GM18511 (cell line): ENCODE data around the gene TCF7L1.

ENCODE experiments used
- ATAC-seq: cut with Tn5 transposase; IDR thresholded peaks from one replicate; pipeline ENCODE4 v1.9.1; 2021; ENCODE audit warnings: mild to moderate bottlenecking, moderate library complexity; ENCODE audit not compliant: unreplicated experiment

Gene TCF7L1

DNA sequence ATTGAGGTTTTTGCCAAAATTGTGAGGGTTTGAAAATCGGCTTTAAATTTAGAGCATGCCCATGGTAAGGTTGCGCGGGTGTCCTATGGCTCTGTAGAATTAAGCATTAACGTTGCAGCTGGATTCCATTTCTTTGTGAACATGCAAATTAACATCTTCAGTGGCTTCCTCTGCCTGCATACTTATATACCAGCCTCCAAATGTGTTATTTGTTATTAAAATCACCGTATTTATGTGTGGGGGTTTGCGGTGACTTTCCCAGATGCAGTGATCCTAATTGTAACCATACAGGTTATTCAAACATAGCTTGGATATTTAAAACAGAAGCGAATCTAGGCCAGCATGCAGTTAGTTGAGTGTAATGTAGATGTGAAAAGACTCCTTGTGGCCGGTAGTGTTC, 114.4 kb downstream of the TCF7L1 start:
- ATAC-seq, result no peak

DNA sequence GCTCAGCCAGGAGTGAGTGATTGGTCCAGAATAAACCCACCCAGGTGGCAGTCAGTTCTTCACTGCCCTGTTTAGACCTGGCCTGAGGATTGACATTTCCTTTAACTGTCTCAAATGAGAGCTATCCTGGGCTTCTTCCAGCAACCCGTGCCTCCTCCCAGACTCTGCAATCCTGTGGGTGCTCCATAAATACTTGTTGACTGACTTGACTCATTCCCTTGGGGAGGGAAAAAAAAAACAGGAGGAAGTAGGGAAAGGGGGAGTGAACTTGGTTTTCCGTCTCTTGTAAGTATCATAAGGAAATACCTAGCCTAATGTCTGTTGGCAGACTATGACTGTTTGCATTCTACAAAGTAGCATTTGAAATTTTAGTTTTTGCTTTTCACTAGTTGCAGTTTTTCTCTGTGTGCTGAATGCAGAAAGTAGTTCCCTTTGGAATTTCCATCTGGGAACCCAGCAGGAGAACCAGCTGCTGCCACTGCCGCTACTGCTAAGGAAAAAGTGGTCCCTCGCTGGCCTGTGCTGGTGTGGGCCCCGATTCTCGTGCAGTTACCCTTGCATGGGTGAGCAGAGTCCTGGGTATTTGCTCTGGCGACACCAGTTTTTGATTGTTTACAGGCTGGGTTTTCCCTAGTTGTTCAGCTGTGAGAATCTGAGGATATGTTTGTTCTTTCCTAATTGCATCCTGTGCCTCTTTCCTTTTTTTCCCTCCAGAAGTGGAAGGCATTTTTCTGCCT, 115.7 kb downstream of the TCF7L1 start:
- no peak for ATAC-seq

DNA sequence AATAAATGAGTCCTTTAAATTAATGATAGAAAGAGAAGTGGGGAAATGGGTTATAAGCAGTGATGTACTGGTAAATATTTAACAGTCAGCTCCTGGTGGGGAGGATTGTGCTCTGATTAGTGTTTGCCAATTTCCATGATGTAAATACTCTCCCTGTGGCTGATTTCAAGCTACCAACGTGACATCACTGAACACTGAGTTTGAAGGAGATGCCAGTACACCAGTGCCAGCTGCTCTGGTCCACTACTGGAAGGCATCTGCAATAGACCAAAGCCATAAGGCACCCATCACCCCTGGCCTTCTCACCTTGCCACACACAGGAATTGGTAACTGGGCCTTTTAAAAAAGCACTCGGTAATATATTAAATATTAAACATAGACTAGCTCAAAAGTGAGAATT, 116.9 kb downstream of the TCF7L1 start:
- ATAC-seq, result no peak

DNA sequence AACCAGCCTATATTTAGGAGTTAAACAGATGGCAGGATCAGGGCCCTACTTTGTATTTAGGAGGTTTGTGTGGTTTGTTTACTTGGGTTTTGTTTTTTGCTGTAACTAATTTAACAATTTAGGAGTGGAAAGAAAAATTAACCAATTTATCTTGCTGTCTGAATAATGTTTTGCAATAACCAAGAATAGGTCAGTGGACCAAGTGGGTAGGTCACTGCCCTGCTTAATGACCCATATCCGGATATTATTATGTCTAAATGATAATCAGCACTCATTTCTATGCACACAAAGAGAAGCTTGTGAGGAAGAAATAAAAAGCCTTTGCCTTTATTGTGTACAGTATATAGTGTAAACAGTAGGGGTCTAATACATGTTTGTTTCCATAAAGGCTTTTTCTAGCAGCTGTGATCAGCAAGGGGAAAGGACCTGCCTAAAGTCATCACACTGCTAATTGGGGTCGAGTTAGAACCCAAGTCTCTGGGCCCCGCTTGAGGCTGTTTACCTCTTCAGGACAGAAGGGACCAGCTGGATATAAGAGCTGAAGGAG, 118.0 kb downstream of the TCF7L1 start:
- ATAC-seq, result no peak

DNA sequence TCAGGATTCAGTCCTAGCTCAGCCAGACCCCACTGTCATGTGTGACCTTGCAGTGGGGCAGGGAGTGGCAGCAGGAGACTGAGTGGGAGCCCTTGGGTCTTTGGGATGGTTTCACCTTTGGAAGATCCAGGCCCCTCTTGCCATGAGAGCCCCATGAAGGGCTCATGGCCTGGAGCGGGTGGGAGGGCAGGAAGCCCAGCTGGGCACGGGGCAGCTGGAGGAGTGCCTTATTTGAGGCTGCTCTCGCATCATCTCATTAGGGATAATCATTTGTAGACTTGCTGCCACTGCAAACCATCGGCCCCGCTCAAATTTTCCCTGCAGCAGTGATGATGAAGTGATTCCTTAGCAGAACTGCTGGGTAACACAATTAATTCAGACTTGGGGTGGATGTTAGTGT, 120.7 kb downstream of the TCF7L1 start:
- ATAC-seq, result no peak

DNA sequence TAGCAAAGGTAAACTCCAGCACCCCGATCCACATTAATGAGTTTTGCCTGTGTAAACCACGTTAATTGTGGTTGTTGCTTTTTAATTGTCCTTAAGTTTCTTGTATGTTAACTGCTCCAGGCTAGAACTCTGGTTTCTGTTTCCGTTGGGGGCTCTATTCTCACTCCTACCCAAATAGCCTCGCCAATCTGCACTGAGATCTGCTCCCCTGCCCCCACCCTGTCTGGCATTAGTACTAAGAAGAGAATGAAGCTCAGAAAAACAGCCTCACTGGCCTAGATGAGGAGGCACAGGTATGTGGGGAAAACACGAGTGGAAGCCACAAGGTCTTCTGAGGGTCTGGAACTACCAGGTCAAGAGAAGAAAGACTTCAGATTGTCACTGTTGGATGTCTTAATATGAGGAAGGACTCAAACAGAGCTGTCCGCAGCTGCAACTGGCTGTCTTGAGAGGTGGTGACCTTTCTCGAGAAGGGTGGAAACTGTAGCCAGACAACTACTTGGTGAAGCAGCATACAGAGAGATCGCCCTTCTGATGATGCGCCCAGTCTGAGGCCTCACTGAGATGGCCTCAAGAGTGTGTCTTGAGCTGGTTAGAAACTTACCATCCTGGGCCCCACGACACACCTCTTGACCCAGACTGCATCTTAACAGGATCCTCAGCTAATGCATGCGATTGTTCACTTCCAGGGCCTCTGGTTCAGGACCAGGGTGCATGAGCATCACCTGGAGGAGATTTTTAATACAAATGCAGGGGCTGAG, 121.5 kb downstream of the TCF7L1 start:
- ATAC-seq, result no peak

DNA sequence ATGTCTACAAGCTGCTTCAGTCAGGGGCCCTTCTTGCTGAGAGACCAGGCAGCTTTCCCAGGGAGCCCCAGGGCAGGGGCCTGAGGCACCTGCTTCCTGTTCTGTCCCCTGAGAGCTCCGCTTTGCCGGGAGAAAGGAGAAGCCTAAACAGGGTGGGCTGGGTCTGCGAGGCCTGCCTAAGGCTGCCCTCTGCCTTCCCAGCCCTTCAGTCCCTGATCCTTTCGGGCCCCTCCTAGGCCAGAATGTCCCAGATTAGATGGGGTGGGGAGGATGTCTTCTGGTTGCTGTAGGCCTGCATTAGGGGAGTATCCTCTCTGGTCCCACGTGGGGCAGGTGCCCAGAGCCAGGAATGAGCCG, 122.2 kb downstream of the TCF7L1 start:
- no peak for ATAC-seq

DNA sequence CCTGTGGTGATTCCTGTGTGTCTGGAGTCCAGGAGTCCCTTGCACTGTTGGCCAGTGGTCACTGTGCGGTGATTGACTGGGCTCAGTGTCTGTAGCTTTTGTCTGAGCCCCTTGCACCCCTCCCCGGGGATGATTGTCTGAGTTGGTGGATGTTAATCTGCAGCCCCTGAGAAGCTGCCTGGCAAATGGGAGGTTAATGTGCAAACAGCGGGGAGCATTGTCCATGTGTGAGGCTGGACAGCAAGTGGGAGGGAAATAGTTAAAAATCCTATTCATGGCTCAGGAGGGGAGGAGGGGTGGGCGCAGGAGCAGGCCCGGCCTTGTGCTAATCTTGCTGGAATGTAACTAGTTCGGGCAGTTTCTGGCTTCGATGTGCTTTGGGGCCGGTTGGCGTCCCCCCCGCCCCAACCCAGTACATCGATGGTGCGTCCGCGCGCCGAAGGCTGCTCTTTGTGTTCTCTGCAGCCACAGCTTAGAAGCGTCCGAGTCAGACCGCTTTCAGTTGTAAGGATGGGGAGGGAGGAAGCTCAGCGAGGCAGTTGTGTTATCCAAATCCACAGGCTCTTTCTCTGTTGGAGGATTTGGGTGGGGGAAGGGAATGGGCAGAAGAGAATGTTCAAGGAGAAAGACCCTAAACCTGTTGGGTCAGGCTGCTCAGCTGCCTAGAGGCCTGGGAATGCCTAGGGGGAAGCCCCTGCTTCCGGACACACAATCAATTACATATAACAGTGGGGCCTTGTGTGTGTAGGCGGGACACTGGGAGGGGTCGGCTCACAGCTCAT, 122.8 kb downstream of the TCF7L1 start:
- no peak for ATAC-seq

DNA sequence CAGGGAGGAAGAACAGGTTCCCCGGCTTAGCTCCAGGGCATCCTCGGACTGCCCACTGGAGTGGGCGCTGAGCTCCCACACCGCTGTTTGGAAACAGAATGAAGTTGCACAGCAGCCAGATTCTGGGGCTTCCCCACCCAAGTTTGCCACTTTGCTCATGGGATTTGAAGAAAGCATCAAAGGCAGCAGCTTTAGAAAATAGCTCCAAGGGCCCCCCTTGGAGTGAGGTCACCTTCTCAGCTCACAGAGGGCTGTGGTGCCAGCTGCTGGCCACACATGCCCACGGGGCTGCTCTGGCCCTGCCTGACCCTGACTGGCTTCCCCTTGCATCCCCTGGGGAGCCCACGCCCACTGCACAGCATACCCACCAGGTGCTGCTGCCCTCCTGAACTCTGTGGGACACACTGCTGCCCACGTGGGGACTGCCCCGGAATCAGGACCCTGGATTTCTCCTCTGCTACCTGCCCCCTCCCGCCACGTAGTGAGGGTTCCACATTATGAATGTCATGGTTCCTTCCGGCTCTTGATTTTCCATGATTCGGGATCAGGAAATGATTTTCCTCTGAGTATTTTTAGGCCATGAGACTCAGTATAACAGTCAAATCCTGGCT, 124.3 kb downstream of the TCF7L1 start:
- no peak for ATAC-seq

DNA sequence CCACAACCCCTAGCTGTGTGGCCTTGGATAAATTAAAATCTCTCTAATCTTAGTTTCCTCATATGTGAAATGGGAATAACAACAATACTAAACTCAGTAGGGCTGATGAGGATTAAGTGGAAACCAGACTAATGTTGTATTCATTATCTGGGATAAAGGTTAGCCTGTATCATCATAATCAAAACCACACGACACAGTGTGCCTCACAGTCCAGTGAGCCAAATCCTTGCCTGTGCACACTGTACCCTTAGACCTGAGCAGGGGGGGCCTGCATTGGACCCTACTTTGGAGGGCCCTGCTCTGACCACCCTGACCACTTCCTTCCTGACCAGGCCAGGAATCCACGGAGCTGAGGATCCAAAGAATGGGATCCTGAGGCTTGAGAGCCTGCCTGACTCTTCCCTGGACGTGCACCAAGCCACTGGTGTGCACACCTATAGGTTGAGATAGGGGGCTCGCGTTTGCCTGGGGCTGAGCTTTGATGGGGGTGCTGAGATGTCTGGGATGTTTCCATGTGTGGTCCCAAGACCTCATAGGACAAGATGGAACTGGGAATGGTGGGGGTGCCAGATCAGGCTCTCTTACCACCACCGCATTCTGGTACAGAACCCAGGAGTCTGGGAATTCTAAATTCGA, 124.9 kb downstream of the TCF7L1 start:
- ATAC-seq, result no peak

DNA sequence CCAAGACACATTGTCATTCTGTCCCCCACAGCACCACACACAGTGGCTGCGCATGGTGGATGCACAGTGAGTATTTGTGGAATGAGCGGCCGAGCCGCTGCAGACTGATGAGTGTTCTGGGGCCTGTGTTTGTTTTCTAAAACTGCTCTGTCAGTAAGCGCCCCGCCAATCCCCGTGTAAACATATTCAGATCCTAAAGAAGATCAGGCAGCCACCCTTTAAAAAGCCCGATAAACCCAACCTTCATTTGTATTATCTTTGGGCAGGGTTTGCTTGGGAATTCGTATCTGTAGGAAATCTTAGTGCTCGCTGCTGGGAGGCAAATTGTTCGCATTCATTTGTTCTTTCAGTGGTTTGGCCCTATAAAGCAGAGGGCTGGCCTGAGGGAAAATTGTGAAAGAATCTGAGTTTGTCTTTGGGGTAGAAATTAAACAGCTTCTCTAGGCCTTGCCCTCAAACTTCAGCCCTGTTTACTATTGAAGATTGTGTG, 126.0 kb downstream of the TCF7L1 start:
- no peak for ATAC-seq

DNA sequence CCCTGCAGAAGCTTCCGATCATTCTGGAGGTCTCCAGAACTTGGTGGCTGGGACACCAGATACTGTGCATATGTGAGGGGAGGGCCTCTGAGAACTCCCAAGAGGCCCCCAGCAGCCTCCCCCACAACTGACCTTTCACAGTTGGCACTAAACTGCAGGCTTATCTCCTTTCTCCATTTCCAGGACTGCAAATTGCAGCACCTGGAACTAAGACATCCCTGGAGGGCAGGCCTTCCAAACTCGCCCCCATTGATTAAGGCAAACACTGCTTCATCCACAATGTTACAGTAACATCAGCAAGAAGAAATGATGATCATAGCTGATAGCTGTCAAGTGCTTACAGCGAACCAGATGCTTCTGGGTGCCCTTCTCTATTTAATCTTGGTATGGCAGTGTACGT, 126.7 kb downstream of the TCF7L1 start:
- ATAC-seq, result no peak

DNA sequence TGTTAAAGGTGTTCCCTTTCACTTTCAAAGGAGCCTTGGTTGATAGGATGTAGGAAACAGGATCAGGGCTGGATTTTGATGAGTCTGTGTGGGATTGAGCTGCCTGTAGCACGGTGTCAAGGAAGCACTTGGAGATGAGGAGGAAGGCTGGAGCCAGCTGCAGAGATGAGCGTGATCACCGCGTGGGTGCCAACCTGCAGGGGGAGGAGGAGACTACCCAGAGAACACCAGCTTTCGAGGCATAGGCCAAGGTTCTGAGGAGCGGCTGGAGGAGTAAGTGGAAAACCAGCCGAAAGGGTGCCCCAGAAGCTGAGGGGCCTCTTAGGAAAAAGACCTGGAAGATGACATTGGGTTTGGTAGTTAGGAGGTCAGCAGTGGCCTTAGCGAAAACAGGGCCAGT, 130.4 kb downstream of the TCF7L1 start:
- ATAC-seq, result no peak

DNA sequence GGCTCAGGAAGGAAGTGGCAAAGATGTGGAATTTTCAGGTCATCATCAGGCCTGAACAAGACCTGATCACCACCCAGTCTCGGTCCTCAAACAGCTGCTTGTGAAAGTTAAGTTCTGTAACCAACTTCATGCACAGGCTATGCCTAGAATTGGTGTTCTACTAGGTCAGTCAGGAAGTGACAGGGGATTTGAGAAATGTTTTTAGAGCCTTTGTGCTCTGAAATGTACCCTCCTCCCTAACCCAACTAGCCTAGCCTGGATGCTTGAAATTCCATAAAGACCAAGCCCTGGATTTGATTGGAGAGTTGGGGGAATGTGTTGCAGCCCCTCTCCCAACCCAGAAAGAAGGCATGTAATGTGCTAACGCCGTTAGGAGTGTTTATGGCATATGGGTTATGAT, 131.3 kb downstream of the TCF7L1 start:
- ATAC-seq, result no peak

DNA sequence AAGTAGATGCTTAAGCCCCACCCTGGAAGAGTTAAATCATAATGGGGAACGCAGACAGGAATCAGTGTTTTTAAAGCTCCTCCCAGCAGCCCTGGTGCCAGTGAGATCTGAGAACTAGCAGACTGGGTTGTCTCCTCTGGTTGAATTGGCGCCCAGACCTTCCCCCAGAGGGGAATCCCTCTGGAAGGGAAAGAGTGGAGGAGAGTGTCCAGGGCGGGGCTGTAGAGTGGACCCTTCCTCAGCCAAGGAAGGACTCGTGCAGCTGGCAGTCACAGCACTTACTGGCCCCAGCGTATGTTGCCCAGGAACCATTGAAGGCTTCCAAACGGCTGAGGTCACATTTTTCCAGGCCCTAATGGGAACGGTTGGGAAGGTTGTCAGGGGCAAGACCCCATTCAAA, 132.1 kb downstream of the TCF7L1 start:
- no peak for ATAC-seq

DNA sequence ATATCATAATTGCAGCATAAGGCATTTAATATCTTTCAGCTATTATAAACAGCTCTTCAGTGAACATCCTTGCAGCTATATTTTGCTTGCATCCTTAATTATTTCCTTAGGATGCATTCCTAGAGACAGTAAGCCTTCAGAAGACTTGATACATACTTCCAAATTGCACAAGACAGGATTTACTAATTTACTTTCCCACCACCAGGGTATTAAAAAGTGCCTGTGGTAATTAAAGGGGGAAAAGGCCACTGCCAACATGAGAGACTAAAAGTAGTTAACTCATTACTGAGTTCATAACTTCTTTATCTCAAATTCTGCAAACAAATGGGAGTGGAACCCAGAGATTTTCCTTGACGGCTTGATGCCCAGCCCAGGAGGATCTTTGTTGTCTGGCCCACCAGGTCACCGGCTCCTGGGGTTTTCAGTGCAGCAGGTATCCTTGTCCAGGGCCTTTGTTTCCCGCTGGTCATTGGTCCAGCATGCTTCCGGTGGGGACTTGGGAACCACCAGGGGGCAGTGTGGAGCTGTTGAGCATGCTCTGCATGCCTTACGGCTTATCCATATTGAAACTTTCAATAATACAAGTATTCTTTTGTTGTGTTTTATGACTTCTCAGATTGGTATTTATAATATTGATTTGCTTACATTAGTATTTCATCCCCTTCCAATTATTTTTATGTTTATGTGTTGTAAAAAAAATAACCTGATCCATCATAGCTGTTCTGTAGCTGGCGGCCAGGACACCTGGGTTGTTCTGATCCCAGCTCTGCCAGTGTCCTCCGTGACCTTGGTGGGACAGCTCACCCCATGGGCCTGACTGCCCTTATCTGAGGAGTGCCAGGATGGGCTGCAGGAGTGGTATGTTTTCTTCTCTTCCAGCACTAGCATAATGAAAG, 133.2 kb downstream of the TCF7L1 start:
- peak; percentile 78 for ATAC-seq

DNA sequence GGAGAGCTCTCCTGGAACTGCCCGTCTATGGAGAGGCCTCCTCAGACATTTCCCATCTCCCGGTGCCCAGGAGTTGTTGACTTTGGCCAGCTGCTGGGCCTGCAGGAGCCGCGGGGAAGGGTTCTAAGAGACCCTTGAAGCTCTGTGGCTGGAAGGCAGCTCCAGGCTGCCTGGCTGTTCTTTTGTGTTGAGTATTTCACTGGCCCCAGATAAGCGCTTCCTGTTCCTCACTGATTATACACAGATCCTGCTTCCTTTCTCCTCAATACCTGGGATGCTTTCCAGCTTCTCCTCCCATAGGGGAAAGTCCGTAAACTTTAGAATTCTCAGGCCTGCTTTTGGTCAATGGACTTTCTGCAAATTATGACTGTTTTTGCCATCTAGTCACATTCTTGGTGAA, 136.8 kb downstream of the TCF7L1 start:
- ATAC-seq, result no peak

DNA sequence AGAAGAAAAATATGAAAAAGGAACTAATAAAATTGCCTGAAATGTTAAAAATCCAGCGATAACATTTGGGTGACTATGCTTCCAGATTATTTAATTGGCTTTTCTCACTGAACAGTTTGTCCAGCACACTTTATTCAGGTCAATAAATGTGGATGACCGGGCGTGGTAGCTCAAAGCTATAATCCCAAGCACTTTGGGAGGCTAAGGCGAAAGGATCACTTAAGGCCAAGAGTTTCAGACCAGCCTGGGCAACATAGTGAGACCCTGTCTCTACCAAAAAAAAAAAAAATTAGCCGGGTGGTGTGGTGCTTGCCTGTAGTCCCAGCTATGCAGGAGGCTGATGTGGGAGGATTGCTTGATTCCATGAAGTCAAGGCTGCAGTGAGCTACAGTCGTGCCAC, 139.2 kb downstream of the TCF7L1 start:
- no peak for ATAC-seq
